Transverse colon (tissue), 3 donors: ENCODE data around the gene NADK2.

Experiments used
- CTCF ChIP-seq, 5 experiments: fragments of 200-600 bp in 3 of 5; fragments of 450-650 bp in 2 of 5; sonication (generic) in 3 of 5; IDR thresholded peaks; 1 replicate in 2 of 5; 2 replicates in 3 of 5; pipeline ENCODE4 v1.5.1; 2016 to 2017; ENCODE audit warnings: antibody characterized with exemption in 5 of 5, inconsistent platforms in 3 of 5, mild to moderate bottlenecking in 2 of 5, moderate library complexity in 1 of 5
- POLR2A ChIP-seq: fragments of 450-650 bp; IDR thresholded peaks from one replicate; pipeline ENCODE4 v1.6.1; 2016; ENCODE audit warnings: antibody characterized with exemption, mild to moderate bottlenecking, moderate library complexity

- no peak for TF ChIP-seq POLR2A
- TF ChIP-seq CTCF (IDR thresholded peaks at IDR 0.05) = no peak
These were observed 4.5 kb upstream of the NADK2 start for GRCh38 chr5:36246036-36246800.
